ENCODE results near the gene PHLDA3. TPM values are rescaled to one million over a fixed set of nuclear protein-coding genes. Genes with fewer than 3 reads are reported as not detected.

Gene PHLDA3
- total and polyA plus RNA-seq, 2 of the 4 experiments (the other 2 are of a cell fraction) = 41.6 to 102 TPM

DNA sequence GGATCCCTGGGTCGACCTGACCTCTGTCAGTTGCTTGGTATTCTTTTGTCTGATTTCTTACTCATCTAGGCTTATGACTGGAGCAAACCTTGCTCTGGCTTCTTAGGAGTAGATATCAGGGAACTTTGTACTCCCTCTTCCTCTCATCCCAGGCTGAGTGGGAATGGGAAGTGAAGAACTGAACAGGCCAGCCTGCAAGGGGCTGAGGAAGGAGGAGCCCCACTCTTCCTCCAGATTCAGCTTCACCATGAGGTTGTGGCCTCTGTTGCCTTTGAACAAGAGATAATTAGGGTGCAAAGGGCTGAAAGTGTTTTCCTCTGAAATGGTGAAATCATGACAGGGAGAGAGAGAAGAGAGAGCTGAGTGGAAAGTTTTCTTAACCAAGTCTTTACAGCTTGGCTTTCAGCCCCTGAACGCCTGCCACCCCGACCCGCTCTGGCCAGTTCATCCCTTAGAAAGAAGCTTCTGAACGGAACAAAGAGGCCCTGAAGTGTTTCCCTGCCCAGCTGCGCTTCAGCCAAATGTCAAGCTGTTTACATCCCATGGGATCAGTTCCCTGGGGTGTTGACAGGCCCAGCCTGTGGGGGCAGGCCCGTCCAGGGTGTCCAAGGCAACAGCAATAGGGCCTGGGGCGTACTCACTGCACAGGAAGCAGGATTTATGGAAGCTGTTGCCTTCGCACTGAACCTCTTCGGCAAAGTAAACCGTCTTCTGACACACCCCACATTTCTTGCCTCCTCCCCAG, 26.7 kb upstream of the PHLDA3 start:
- DNase-seq = peak; percentile 67
- Histone ChIP-seq H3K23ac (ENCODE audit: low read depth, low read length) (peak overlapping the region; percentile 49), H3K14ac (replicated peaks; ENCODE audit: low read depth, low read length) (peak overlapping the region; percentile 47), H4K5ac (ENCODE audit: low read depth, low read length) (peak overlapping the region; percentile 80), H3K56ac (ENCODE audit: extremely low read depth, insufficient read depth, low read length) (peak overlapping the region; percentile 24; the same call in 1 of the 2 replicates), H4K8ac (ENCODE audit: low read depth in 2 of 2, low read length in 2 of 2) (peak overlapping the region; percentile 41 to 49), H2BK20ac (ENCODE audit: low read depth, low read length) (peak overlapping the region; percentile 27; the same call in 1 of the 2 replicates), H3K9me1 (ENCODE audit: insufficient read depth, low read length) (peaks cover 66% of the 10 kb centered on the region), H2AK5ac (ENCODE audit: low read depth, low read length) (peak overlapping the region; percentile 52), H3K27me3 (ENCODE audit: control insufficient read depth, insufficient read depth, low read length) (no peaks in the 10 kb centered on the region), H3K4me2 (ENCODE audit: low read depth, low read length) (peak overlapping the region; percentile 35), H3K4me3 (ENCODE audit: insufficient read depth, low read depth, low read length) (no peak overlapping the region), H3K4ac (ENCODE audit: low read depth, low read length) (peak overlapping the region; percentile 48), H3K9ac (ENCODE audit: low read depth, low read length) (peak overlapping the region; percentile 68), H4K20me1 (ENCODE audit: insufficient read depth, low read length) (peaks cover 97% of the 10 kb centered on the region), H2AK9ac (replicated peaks; ENCODE audit: low read depth, low read length, poor library complexity) (peak overlapping the region; percentile 17), H3K18ac (ENCODE audit: low read depth, low read length) (peak overlapping the region; percentile 88), H3K79me1 (ENCODE audit: low read depth in 1 of 2, low read length in 2 of 2) (peaks cover 27 to 95% of the 10 kb centered on the region in 2 experiments), H2BK15ac (ENCODE audit: low read depth, low read length) (peak overlapping the region; percentile 74; the same call in 2 of the 3 replicates), H2BK5ac (ENCODE audit: low read depth, low read length, poor library complexity, severe bottlenecking) (peak overlapping the region; percentile 46), H3K4me1 (ENCODE audit: control insufficient read depth, insufficient read depth, low read length) (peaks cover 70% of the 10 kb centered on the region), H3K9me3 (ENCODE audit: control insufficient read depth, insufficient read depth, low read length) (no peaks in the 10 kb centered on the region), H2BK120ac (ENCODE audit: low read depth, low read length) (peak overlapping the region; percentile 59), H4K91ac (ENCODE audit: insufficient read depth, low read depth, low read length) (peak overlapping the region; percentile 53), H3K27ac (ENCODE audit: insufficient read depth, low read length) (peak overlapping the region; percentile 95), H3K36me3 (ENCODE audit: control insufficient read depth, insufficient read depth, low read length) (peaks cover 63% of the 10 kb centered on the region), H2AFZ (replicated peaks; ENCODE audit: low read length, poor library complexity) (peak overlapping the region; percentile 64)
- intact Hi-C loops (cut with micrococcal nuclease) = no loop called here
- dilution Hi-C loops (cut with HindIII; ENCODE audit: low sequenced_read_pairs, unreplicated experiment) = no loop called here
- ChIA-PET CTCF (interaction anchor here (1.4 kb wide), 1 partner anchor 17 kb away, joined by 7 read pairs; no protein-coding TSS in a partner anchor), POLR2A (ENCODE audit: unreplicated experiment) (interaction anchor here (0.9 kb wide), 2 partner anchors 9 to 10 kb away, joined by 3 to 4 read pairs; no protein-coding TSS in a partner anchor)
- 33% methylated on average over 6 of the region's 11 CpGs; no CpG with 5 or more reads in 1 of the 2 experiments for WGBS, 2 experiments (ENCODE audit: extremely low coverage in 2 of 2, insufficient read length in 1 of 2)
- in situ Hi-C loops (cut with MboI; ENCODE audit: low sequenced_read_pairs) = no loop called here
- no TSS peak for BruUV-seq (replicated peaks)
- ATAC-seq (ENCODE audit: low read depth) = peak; percentile 32
- TF ChIP-seq NFE2L2 (IDR thresholded peaks at IDR 0.05; ENCODE audit: low read depth, low read length) = no peak
- no peak for TF ChIP-seq SMC3 (IDR thresholded peaks at IDR 0.05; ENCODE audit: low read depth, low read length)
- no peak for TF ChIP-seq CHD1 (IDR thresholded peaks at IDR 0.05; ENCODE audit: low read depth, low read length)
- no peak for TF ChIP-seq MXI1 (IDR thresholded peaks at IDR 0.05; ENCODE audit: borderline replicate concordance, low read depth, low read length)
- TF ChIP-seq, protein P1, sequence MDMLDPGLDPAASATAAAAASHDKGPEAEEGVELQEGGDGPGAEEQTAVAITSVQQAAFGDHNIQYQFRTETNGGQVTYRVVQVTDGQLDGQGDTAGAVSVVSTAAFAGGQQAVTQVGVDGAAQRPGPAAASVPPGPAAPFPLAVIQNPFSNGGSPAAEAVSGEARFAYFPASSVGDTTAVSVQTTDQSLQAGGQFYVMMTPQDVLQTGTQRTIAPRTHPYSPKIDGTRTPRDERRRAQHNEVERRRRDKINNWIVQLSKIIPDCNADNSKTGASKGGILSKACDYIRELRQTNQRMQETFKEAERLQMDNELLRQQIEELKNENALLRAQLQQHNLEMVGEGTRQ (IDR thresholded peaks at IDR 0.05; ENCODE audit: low read depth, low read length) = no peak
